Esophagus squamous epithelium (tissue), 4 donors: ENCODE results near the gene OCIAD2.

ENCODE experiments used
- POLR2A ChIP-seq, 4 donors: fragments of 450-650 bp; IDR thresholded peaks; one replicate each; pipeline ENCODE4 v1.6.1; 2017; ENCODE audit warnings: antibody characterized with exemption in 4 of 4, mild to moderate bottlenecking in 4 of 4, moderate library complexity in 3 of 4
- TF ChIP-seq, protein P1 (sequence below), 6 experiments: fragments of 450-650 bp in 4 of 6; fragments of 200-600 bp in 2 of 6; sonication (generic) in 2 of 6; IDR thresholded peaks; one replicate each; pipeline ENCODE4 v1.5.1; 2016 to 2019; ENCODE audit warnings: antibody characterized with exemption in 6 of 6, mild to moderate bottlenecking in 4 of 6, moderate library complexity in 4 of 6

DNA sequence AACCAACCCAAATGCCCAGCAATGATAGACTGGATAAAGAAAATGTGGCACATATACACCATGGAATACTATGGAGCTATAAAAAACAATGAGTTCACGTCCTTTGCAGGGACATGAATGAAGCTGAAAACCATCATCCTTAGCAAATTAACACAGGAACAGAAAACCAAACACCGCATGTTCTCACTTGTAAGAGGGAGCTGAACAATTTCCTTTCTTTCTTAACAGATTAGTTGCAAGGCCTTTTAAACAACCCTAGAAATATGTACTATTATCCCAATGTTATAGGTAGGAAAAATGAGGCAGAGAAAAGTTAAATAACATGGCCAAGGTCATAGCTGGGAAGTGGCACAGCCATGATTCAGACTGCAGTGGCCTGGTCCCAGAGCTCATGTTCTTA, 5.8 kb upstream of the OCIAD2 start:
- TF ChIP-seq, protein P1, sequence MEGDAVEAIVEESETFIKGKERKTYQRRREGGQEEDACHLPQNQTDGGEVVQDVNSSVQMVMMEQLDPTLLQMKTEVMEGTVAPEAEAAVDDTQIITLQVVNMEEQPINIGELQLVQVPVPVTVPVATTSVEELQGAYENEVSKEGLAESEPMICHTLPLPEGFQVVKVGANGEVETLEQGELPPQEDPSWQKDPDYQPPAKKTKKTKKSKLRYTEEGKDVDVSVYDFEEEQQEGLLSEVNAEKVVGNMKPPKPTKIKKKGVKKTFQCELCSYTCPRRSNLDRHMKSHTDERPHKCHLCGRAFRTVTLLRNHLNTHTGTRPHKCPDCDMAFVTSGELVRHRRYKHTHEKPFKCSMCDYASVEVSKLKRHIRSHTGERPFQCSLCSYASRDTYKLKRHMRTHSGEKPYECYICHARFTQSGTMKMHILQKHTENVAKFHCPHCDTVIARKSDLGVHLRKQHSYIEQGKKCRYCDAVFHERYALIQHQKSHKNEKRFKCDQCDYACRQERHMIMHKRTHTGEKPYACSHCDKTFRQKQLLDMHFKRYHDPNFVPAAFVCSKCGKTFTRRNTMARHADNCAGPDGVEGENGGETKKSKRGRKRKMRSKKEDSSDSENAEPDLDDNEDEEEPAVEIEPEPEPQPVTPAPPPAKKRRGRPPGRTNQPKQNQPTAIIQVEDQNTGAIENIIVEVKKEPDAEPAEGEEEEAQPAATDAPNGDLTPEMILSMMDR (IDR thresholded peaks at IDR 0.05): no peak
- no peak for TF ChIP-seq POLR2A (IDR thresholded peaks at IDR 0.05)
